ENCODE measurements around the gene FAM43B.

Gene FAM43B

DNA sequence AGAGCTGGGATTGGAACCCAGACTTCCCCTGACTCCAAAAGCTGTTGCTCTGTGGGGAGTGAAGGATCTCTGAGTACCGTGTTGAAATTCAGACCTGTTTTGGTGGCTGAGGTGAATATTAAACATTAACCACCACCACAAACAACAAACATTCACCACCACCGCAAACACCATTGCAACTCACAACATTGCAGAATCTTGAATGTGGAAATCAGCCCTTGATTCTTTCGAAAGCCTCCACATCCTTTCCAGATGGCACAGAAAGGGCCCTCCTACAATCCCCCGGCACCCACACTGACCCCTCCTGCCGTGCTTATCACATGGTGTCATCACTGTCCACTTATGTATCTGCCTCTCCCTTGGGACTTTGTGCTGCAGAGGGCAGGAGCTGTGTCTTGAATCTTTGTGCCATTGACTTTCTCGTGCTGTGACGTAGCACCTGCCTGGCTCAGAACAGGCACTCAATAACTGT is 38.0 kb downstream of the FAM43B start:
- TF ChIP-seq, protein P1, sequence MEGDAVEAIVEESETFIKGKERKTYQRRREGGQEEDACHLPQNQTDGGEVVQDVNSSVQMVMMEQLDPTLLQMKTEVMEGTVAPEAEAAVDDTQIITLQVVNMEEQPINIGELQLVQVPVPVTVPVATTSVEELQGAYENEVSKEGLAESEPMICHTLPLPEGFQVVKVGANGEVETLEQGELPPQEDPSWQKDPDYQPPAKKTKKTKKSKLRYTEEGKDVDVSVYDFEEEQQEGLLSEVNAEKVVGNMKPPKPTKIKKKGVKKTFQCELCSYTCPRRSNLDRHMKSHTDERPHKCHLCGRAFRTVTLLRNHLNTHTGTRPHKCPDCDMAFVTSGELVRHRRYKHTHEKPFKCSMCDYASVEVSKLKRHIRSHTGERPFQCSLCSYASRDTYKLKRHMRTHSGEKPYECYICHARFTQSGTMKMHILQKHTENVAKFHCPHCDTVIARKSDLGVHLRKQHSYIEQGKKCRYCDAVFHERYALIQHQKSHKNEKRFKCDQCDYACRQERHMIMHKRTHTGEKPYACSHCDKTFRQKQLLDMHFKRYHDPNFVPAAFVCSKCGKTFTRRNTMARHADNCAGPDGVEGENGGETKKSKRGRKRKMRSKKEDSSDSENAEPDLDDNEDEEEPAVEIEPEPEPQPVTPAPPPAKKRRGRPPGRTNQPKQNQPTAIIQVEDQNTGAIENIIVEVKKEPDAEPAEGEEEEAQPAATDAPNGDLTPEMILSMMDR (IDR thresholded peaks at IDR 0.05; ENCODE audit: low read depth, low read length, missing control alignments), result no peak
- no peak for DNase-seq (ENCODE audit: low read depth)
- H3K4me3 ChIP-seq (ENCODE audit: low read depth, low read length), result no peak overlapping the region
- in situ Hi-C loops (cut with HindIII; ENCODE audit: low sequenced_read_pairs), result no loop called here

DNA sequence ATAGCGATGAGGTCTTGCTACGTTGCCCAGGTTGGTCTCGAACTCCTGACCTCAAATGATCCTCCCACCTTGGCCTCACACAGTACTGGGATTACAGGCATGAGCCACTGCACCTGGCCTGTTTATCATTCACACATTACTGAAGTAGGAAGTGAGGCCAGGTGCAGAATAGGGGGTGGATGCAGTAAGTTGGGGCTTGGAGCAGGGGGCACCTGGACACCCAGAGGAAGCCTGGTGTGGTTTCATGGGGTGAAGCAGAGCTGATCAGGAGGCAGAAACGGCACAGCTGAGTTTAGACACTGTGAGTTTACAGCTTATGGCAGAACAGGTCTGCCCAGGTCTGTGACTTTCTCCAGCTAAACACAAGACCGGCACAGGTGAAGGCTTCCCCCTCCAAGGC is 41.4 kb downstream of the FAM43B start:
- TF ChIP-seq, protein P1 (IDR thresholded peaks at IDR 0.05; ENCODE audit: low read depth, low read length, missing control alignments), result no peak
- no peak overlapping the region for H3K4me3 ChIP-seq (ENCODE audit: low read depth, low read length)
- no peak for DNase-seq (ENCODE audit: low read depth)
- in situ Hi-C loops (cut with HindIII; ENCODE audit: low sequenced_read_pairs), result no loop called here

DNA sequence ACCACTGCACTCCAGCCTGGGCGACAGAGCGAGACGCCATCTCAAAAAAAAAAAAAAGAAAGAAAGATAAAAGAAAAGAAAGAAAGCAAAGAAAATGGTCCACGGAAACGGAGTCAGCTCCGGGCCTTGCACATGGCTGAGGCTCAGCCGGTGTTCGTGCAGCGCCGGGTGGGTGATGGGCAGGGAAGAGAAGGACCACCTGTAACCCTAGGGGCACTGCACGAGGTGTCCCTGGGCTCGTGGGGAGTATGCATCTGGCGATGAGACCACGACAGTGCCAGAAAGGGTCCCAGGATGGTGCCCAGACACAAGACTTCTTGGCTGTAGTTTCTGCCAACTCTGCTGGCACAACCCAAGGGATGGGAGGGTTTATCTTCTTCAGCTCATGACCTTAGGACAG is 42.4 kb downstream of the FAM43B start:
- in situ Hi-C loops (cut with HindIII; ENCODE audit: low sequenced_read_pairs), result no loop called here
- no peak for DNase-seq (ENCODE audit: low read depth)
- H3K4me3 ChIP-seq (ENCODE audit: low read depth, low read length), result no peak overlapping the region
- TF ChIP-seq, protein P1 (IDR thresholded peaks at IDR 0.05; ENCODE audit: low read depth, low read length, missing control alignments), result no peak

DNA sequence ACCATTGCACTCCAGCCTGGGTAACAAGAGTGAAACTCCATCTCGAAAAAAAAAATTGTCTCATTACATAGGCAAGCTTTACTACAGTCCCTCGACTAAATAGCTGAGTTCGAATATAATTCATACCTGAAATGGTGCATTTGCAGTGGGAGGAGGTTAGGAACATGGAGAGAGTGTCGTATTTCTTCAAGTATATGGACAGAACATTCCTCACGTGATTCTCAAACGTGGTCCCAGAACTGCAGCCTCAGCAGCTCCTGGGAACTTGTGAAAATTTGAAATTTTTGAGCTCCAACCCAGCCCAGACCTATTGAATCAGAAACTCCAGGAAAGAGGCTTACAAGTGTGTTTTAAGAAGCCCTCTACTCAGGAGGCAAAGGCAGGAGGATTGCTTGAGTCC is 43.7 kb downstream of the FAM43B start:
- in situ Hi-C loops (cut with HindIII; ENCODE audit: low sequenced_read_pairs), result no loop called here
- no peak for DNase-seq (ENCODE audit: low read depth)
- H3K4me3 ChIP-seq (ENCODE audit: low read depth, low read length), result no peak overlapping the region
- TF ChIP-seq, protein P1 (IDR thresholded peaks at IDR 0.05; ENCODE audit: low read depth, low read length, missing control alignments), result no peak

DNA sequence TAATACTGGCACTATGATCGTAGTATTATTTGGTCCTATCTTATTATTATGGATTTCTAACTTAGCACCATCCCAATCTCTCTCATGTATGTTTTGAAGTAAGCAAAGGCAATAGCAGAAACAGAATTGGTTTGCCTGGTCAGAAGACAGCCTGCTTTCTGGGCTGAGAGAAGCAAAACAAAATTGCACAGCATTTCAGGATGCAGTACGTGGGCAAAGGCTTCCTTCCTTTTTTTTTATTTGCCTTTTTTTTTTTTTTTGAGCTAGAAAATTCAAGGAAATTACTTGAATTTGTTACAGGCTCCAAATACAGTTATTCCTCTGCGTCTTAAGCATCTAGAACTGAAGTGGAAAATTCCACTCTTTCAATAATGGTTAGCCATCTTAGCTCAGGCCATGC is 45.3 kb downstream of the FAM43B start:
- no peak for DNase-seq (ENCODE audit: low read depth)
- TF ChIP-seq, protein P1 (IDR thresholded peaks at IDR 0.05; ENCODE audit: low read depth, low read length, missing control alignments), result no peak
- H3K4me3 ChIP-seq (ENCODE audit: low read depth, low read length), result no peak overlapping the region
- in situ Hi-C loops (cut with HindIII; ENCODE audit: low sequenced_read_pairs), result no loop called here

DNA sequence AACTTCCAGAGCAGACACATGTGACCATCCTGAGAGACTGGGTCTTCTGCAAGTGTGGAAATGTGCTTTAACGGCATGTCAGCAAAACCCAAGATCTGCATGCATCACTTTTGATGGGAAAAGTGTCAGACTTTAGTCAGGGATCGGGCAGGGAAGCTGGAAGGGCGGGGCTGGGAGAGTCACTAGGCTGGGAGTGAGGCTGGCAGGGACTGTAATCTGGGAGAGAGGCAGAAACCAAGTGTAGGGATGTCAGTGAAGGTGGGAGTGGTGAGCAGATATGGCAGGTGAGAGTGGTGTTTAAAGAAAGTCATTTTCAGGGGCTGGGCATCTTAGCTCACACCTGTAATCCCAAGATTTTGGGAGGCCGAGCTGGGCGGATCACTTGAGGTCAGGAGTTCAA is 47.8 kb downstream of the FAM43B start:
- in situ Hi-C loops (cut with HindIII; ENCODE audit: low sequenced_read_pairs), result no loop called here
- no peak for DNase-seq (ENCODE audit: low read depth)
- H3K4me3 ChIP-seq (ENCODE audit: low read depth, low read length), result no peak overlapping the region
- TF ChIP-seq, protein P1 (IDR thresholded peaks at IDR 0.05; ENCODE audit: low read depth, low read length, missing control alignments), result no peak
